T follicular helper cell (primary cell): ENCODE measurements around the gene MC3R.

ENCODE experiments used
- DNase-seq: peaks from one replicate; pipeline ENCODE4 v3.0.0-alpha.2; 2020; ENCODE audit warnings: low read depth

Gene MC3R

GRCh38 chr20:56249956-56250355, 1.4 kb downstream of the MC3R start:
- no peak for DNase-seq

DNA sequence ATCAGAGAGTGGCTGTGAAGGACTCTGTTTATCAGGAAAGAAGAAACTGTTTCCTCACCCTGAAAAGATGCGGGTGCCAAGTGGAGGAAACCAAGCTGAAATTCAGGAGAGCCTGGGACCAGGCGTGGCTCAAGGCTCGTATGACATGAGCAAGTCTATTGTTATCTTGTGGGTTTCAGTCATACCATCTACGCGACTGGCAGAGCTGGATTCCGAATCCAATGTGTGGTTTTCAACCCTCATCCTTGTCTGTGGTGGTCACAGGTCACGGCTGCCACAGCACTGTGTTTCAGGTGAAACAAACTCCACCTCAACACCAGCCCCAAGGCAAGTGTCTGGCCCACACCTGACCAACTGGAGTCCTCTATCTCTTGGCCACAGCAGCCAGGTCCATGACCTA, 9.1 kb downstream of the MC3R start:
- DNase-seq, result no peak

DNA sequence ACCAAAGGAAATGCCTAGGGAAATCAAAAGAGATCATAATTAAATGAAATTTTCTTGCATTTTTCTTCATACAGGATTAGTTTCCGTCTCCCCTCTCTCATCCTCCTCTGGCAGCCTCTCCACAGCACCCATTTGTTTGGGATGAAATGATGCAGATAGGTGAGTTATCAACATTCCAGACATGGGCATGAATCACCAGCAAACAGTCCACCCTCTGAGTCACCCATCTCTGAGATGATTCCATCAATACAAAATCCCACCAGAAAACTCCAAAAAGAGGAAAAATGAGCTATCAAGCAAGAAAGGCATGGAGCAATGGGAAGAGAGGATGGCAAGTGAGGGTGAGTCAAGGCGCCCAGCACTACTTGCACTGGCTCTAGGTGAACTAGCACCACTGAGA, 11.4 kb downstream of the MC3R start:
- DNase-seq, result no peak

DNA sequence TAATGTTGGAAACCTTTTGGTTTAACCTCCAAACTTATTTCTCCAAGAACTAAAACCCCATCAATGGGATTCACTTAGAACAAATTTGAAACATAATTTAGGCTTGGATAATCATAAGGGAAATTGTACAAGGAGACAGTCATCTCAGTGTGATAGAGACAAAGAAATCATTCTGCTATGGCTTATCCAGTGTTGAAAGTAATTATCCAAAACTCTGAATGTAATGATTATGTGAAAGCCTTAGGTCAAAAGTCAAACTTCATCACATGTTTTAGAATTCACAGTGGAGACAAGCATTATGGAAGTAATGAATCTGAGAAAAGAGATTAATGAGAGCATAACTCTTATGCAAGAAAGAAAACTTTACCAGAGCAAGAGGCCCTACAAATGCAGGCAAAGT, 20.0 kb downstream of the MC3R start:
- no peak for DNase-seq

GRCh38 chr20:56271974-56272373, 23.4 kb downstream of the MC3R start:
- no peak for DNase-seq

DNA sequence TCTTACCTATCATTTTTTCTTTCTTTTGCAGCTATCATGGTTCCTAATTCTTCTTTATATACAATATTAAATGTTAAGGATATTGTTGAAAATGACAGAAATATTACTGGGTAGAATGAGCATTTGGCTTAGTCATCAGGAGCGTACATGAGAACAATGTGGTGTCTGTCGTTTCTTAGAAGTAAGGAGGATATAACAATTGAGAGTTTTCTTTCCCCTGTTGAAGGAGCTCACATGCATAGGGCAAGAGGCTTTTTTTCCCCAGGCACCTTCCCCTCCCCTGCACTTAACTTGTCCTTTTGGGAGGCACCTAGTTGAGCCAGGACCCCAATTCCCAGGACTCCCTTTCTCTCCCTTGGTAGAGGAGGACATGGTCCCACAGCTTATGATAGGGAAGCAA, 25.0 kb downstream of the MC3R start:
- no peak for DNase-seq

DNA sequence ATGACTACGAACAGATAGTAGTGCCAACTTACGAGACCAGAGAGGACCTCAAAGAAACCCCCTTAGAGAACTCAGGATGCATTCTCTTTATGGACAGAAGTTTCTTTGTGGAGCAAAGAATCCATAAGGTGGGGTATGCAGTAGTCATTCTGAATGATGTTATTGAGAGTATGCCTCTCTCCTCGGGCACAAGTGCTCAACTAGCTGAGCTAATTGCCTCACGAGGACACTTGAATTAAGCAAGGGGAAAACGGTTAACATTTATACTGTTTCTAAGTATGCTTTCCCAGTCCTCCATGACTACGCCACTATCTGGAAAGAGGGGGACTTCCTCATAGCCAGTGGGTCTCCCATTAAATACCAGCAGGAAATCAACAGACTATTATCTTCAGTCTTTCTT, 25.6 kb downstream of the MC3R start:
- no peak for DNase-seq

- no peak for DNase-seq
Measured at GRCh38 chr20:56278196-56278595, 29.7 kb downstream of the MC3R start.

DNA sequence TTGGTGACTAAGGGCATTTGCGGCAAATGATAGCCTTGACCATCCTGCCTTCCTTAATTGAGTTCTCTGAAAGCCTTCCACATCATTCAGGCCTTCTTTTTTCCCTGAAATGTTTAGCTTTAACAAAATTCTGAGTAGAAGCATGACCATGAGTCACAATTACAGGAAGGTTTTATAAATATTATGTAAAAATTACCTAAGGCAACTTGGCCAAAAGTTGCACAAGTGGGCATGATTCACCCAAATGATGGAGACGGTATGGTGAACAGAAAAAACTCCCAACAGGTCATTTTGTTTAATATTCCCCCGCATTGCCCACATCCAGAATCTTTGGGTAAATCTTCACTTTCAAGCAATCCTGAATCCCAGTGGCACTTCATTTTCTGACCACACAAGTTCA, 37.0 kb downstream of the MC3R start:
- no peak for DNase-seq

DNA sequence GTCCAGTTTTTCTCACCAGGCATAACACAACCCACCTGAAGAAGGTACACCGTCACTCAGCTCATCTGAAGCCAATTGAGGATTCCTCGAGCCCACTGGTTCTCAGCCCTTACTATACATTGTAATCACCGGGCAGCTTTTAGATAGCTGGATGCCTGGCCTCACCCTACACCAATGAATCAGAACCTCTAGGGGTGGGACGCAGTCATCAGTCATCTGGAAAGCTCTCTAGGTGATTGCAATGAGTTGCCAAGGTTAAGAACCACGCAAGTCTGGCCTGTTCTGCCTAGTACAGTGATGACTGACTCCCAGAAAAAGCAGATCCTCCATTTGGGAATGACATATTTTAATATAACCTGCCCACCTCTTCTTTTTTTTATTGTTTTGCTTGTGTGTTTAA, 41.1 kb downstream of the MC3R start:
- DNase-seq, result no peak

DNA sequence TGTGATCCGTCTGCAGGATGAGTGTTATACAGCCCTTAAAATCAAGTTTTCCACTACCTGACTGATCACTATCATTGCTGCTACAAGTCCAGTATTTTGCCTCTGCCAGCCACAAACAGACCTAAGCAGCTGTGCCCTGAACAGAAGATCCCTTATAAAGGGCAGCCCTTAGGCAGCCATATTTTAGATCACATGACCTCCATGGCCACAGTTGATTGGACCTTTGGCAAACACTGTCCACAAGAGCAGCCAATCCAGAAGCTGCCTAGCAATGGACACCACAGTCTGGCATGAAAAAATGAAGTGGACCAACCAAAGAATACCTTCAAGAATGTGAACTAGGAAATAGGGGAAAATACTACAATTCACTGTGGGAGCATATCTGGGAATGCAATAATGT, 50.8 kb downstream of the MC3R start:
- DNase-seq, result no peak
